Fibroblast of skin of abdomen (primary cell): Measurements from ENCODE around the gene MYMK. TPM values are rescaled to one million over a fixed set of nuclear protein-coding genes. Genes with fewer than 3 reads are reported as not detected.
"Not testable (repeated sequence)": the region's sequence is repeated elsewhere in the genome, so short reads cannot be mapped to it uniquely, and the experiment has no call there.

Source experiments
- DNase-seq: peaks from one replicate; pipeline ENCODE4 v3.0.0-alpha.2; 2013
- polyA plus RNA-seq, 2 experiments: library from polyadenylated mRNA; unstranded; fragments of 120-200 nt; gene quantifications; one replicate each; pipeline ENCODE4 v1.2.1, GENCODE V29; 2013; ENCODE audit not compliant: insufficient read length in 2 of 2

Gene MYMK
- 0.48 TPM for polyA plus RNA-seq (2013, experiment 1 of 2; ENCODE audit: insufficient read length)
- polyA plus RNA-seq (2013, experiment 2 of 2; ENCODE audit: insufficient read length) = 0.22 TPM

GRCh38 chr9:133524679-133525228 is at the start of gene MYMK:
Gene MYMK (minus strand): TSS chr9:133524959. CDS start chr9:133524844, 115 bp downstream.
- no peak for DNase-seq

GRCh38 chr9:133573791-133574515 is 49.2 kb upstream of the MYMK start:
- DNase-seq = no peak

GRCh38 chr9:133572821-133573361 is 48.1 kb upstream of the MYMK start:
- no peak for DNase-seq

GRCh38 chr9:133571896-133572595 is 47.3 kb upstream of the MYMK start:
- no peak for DNase-seq

- no peak for DNase-seq
Measured at GRCh38 chr9:133571391-133571890, 46.7 kb upstream of the MYMK start.

- no peak for DNase-seq
Measured at GRCh38 chr9:133570691-133571080, 45.9 kb upstream of the MYMK start.

- no peak for DNase-seq
Measured at GRCh38 chr9:133569891-133570690, 45.3 kb upstream of the MYMK start.

GRCh38 chr9:133569121-133569785 is 44.5 kb upstream of the MYMK start:
- no peak for DNase-seq

- no peak for DNase-seq
Measured at GRCh38 chr9:133568186-133568585, 43.4 kb upstream of the MYMK start.

- DNase-seq = no peak
Measured at GRCh38 chr9:133566817-133567216, 42.1 kb upstream of the MYMK start.

GRCh38 chr9:133566382-133566781 is 41.6 kb upstream of the MYMK start:
- DNase-seq = no peak

- no peak for DNase-seq
Measured at GRCh38 chr9:133564451-133565116, 39.8 kb upstream of the MYMK start.

- not testable (repeated sequence) for DNase-seq
Measured at GRCh38 chr9:133563814-133564213, 39.1 kb upstream of the MYMK start.

- DNase-seq = peak; percentile 9
Measured at GRCh38 chr9:133563291-133563796, 38.6 kb upstream of the MYMK start.

GRCh38 chr9:133562611-133563290 is 38.0 kb upstream of the MYMK start:
- no peak for DNase-seq

- DNase-seq = no peak
Measured at GRCh38 chr9:133561976-133562554, 37.3 kb upstream of the MYMK start.

GRCh38 chr9:133560944-133561343 is 36.2 kb upstream of the MYMK start:
- DNase-seq = no peak

GRCh38 chr9:133560311-133560710 is 35.6 kb upstream of the MYMK start:
- DNase-seq = no peak

- DNase-seq = peak; percentile 90
Measured at GRCh38 chr9:133558191-133559126, 33.7 kb upstream of the MYMK start.
